HepG2 (cell line): Measurements from ENCODE around the gene SEMA4C.

Experiments used
- ATF2 ChIP-seq: sonication (generic); formaldehyde crosslinking; IDR thresholded peaks from 2 replicates; pipeline ENCODE4 v1.4.0; 2020; ENCODE audit warnings: missing genetic modification reagents
- EZH2 ChIP-seq: conservative IDR thresholded peaks from 2 replicates; pipeline ENCODE4 v1.6.1; 2012; ENCODE audit warnings: mild to moderate bottlenecking, low read depth, low read length, moderate library complexity
- GMEB1 ChIP-seq: sonication (generic); formaldehyde crosslinking; IDR thresholded peaks from 2 replicates; pipeline ENCODE4 v1.5.1; 2020; ENCODE audit warnings: missing genetic modification reagents, mild to moderate bottlenecking, borderline replicate concordance
- HNF1A ChIP-seq, 2 experiments: sonication (generic) in 1 of 2; formaldehyde crosslinking in 1 of 2; IDR thresholded peaks; 2 replicates each; pipeline versions ENCODE4 v1.4.0 to v1.6.1; 2016 to 2020; ENCODE audit warnings: borderline replicate concordance in 1 of 2, low read depth in 1 of 2, mild to moderate bottlenecking in 1 of 2, missing genetic modification reagents in 1 of 2
- RNF219 ChIP-seq: sonication (generic); formaldehyde crosslinking; IDR thresholded peaks from 2 replicates; pipeline ENCODE4 v1.5.0; 2020; ENCODE audit warnings: mild to moderate bottlenecking, missing genetic modification reagents
- ZBTB21 ChIP-seq: sonication (generic); formaldehyde crosslinking; IDR thresholded peaks from 2 replicates; pipeline ENCODE4 v1.4.0; 2020; ENCODE audit warnings: missing genetic modification reagents
- ZNF646 ChIP-seq: sonication (generic); formaldehyde crosslinking; IDR thresholded peaks from 2 replicates; pipeline ENCODE4 v1.9.0; 2021; ENCODE audit warnings: mild to moderate bottlenecking, missing genetic modification reagents

- TF ChIP-seq HNF1A (IDR thresholded peaks at IDR 0.05; ENCODE audit: low read depth): no peak
- TF ChIP-seq HNF1A (CRISPR knock-in tag; IDR thresholded peaks at IDR 0.05; ENCODE audit: borderline replicate concordance): no peak
- no peak for TF ChIP-seq GMEB1 (CRISPR knock-in tag)
- no peak for TF ChIP-seq EZH2
- no peak for TF ChIP-seq ZBTB21 (CRISPR knock-in tag)
- TF ChIP-seq ATF2 (CRISPR knock-in tag): no peak
- no peak for TF ChIP-seq RNF219 (CRISPR knock-in tag)
- no peak for TF ChIP-seq ZNF646 (CRISPR knock-in tag)
These were observed 44.8 kb downstream of the SEMA4C start for GRCh38 chr2:96825057-96825456.
